GM12891 (cell line): ENCODE results near the gene FAM20A.

Experiments
- PAX5 ChIP-seq: IDR thresholded peaks from 2 replicates; pipeline ENCODE4 v1.6.1; 2011; ENCODE audit warnings: low read length, moderate library complexity, mild to moderate bottlenecking; ENCODE audit not compliant: insufficient read depth, severe bottlenecking
- POLR2A ChIP-seq: IDR thresholded peaks from 2 replicates; pipeline ENCODE4 v1.6.1; 2011; ENCODE audit warnings: low read depth, low read length, control low read depth
- POLR2AphosphoS5 ChIP-seq: IDR thresholded peaks from 2 replicates; pipeline ENCODE4 v1.6.1; 2011; ENCODE audit warnings: low read depth, low read length, control low read depth
- POU2F2 ChIP-seq: IDR thresholded peaks from 2 replicates; pipeline ENCODE4 v1.6.1; 2011; ENCODE audit warnings: low read depth, mild to moderate bottlenecking, control low read depth, low read length, moderate library complexity
- SPI1 ChIP-seq: IDR thresholded peaks from 2 replicates; pipeline ENCODE4 v1.6.1; 2011; ENCODE audit warnings: low read depth, low read length, control low read depth
- TAF1 ChIP-seq: IDR thresholded peaks from 2 replicates; pipeline ENCODE4 v1.6.1; 2011; ENCODE audit warnings: low read depth, low read length, control low read depth

- TF ChIP-seq POLR2A (no peak), POLR2AphosphoS5 (no peak), TAF1 (no peak), SPI1 (no peak), PAX5 (no peak), POU2F2 (no peak)
These were observed 5.2 kb downstream of the FAM20A start for GRCh38 chr17:68595986-68596385.
